Activated CD4-positive, CD25-positive, alpha-beta regulatory T cell (primary cell): ENCODE measurements around the gene SH3RF2.
"Not testable (repeated sequence)": the region's sequence is repeated elsewhere in the genome, so short reads cannot be mapped to it uniquely, and the experiment has no call there.

ENCODE experiments used
- DNase-seq, 4 experiments: peaks; one replicate each; lab custom pipeline; 2025; lab: John Stamatoyannopoulos, UW

Gene SH3RF2

DNA sequence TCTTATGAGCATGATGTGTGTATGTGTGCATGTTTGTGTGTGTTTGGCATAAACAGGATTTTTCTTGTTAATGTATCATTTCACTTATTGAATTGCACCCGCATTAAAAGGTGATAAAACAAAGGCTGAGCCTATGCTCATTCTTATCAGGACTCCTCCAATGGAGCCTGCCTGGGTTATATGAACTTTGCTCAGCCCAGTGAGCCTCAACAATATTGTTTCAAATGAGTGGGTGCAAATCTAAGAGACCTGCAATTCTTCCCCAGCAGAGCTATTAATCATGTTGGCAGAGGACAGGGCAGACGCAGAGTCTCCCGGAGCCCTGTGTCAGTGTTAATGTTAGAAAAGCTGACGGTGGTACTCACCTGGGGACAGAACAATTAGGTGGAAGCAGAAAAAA lies 71.6 kb downstream of the SH3RF2 start:
- no peak for DNase-seq

DNA sequence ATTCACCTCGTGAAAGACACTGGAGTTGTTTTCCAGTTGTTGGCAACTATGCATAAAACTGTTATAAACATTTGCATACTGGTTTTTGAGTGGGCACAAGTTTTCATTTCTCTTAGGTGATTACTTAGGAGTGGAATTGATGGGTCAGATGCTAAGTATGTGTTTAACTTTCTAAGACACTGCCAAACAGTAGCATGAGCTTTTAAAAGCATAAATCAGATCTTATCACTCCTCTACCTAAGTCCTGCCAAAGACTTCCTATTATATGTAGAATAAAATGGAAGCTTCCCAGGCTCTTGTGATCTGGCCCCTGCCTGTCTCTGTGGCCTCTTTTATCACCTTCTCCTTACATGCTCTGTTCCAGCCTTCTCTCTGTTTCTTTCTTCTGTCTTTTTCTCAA lies 72.6 kb downstream of the SH3RF2 start:
- no peak for DNase-seq

DNA sequence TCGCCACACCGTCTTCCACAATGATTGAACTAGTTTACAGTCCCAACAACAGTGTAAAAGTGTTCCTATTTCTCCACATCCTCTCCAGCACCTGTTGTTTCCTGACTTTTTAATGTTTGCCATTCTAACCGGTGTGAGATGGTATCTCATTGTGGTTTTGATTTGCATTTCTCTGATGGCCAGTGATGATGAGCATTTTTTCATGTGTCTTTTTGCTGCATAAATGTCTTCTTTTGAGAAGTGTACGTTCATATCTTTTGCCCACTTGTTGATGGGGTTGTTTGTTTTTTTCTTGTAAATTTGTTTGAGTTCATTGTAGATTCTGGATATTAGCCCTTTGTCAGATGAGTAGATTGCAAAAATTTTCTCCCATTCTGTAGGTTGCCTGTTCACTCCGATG lies 74.1 kb downstream of the SH3RF2 start:
- not testable (repeated sequence) for DNase-seq

DNA sequence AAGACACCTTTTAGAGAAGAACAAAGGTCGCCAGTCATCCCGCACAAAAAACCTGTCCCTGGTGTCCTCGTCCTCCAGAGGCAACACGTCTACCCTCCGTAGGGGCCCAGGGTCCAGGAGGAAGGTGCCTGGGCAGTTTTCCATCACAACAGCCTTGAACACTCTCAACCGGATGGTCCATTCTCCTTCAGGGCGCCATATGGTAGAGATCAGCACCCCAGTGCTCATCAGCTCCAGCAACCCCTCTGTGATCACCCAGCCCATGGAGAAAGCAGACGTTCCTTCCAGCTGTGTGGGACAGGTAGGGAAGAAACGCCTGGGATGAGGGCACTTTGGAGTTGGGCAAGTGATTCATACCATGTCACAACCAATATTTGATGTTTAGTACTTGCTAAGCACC lies 77.4 kb downstream of the SH3RF2 start:
- DNase-seq: no peak

DNA sequence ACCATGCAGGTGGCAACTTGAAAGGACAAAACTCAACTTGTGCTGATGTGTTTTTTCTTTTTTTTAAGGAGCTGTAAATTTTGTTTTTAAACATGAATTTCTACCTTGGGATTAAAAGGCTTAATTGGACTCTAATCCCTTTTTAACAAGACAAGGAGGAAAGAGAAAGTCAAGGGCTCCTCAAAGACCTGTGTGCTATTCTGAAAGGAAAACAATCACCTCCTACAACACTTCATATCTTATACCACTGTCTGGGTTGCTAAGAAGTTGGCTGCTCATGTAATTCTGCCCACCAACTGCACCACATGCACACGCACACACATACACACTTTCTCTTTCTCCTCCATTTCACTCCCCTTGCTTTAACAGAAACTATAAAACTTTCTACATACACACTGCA lies 78.6 kb downstream of the SH3RF2 start:
- no peak for DNase-seq

DNA sequence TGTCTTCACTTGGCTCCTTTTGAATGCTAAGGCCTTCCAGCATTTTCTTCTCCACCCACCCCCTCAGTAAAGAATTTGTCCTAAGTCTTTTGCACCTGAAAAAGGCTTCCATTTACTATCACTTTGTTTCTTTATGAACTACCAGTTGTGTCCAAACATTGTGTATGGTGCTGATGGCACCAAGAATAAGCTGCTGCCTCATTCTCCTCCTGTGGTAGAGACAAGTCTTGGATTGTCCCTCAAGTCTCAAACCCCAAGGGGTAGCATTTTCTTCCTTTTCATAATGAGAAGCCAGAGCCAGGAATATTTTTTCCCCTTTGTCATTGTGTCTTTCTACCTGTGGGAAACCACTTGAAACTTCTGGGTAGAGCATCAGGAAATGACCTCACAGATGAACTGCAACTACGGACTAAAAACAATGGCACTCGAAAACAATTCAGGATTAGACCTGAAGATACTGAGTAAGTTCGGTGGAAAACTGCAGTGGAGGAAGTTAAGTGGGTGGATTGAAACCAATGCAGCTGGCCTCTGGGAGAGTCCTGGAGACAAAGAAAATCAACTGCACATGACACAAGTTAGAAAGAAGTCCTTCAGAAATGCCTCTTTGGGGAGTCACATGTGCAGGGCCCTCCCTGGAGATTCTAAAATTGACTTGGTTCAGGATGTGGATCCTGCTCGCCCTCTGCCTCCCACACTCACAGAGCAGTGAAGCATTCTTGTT lies 80.5 kb downstream of the SH3RF2 start:
- no peak for DNase-seq

DNA sequence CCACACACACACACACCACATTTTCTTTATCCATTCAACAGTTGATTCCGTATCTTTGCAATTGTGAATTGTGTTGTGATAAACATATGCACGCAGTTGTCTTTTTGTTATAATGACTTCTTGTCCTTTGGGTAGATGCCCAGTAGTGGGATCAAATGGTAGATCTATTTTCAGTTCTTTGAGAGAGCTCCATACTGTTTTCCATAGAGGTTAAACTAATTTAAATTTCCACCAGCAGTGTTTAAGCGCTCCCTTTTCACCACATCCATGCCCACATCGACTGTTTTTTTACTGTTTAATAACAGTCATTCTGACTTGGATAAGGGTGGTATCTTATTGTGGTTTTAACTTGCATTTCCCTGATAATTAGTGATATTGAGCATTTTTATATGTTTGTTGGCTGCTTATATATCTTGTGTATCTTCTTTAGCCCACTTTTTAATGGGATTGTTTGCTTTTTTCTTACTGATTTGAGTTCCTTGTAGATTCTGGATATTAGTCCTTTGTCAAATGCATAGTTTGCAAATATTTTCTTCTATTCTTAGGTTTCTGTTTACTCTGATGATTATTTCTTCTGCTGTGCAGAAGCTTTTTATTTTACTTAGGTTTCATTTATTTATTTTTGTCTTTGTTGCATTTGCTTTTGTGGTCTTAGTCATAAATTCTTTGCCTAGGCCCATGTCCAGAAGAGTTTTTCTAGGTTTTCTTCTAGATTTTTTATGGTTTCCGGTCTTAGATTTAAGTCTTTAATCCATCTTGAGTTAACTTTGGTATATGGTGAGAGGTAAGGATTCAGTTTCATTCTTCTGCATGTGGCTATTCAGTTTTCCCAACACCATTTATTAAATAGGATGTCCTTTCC lies 82.4 kb downstream of the SH3RF2 start:
- DNase-seq: no peak

DNA sequence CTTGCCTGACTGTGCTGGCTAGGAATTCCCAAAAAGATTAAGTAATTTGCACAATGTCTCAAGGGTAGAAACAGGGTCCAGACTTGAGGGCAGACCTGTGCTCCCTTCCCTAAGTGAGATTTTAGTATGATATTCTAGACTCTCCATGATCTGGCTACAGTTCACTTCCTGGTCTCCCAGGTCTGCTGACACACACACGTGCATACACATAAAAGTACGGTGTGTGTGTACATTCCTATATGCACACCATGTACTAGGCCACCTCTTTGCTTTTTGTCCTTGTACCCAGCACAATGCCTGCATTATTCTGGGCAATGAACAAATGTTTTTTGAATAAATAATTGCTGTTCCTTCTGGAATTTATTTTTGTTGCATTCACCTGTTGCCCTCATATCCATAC lies 83.7 kb downstream of the SH3RF2 start:
- no peak for DNase-seq

DNA sequence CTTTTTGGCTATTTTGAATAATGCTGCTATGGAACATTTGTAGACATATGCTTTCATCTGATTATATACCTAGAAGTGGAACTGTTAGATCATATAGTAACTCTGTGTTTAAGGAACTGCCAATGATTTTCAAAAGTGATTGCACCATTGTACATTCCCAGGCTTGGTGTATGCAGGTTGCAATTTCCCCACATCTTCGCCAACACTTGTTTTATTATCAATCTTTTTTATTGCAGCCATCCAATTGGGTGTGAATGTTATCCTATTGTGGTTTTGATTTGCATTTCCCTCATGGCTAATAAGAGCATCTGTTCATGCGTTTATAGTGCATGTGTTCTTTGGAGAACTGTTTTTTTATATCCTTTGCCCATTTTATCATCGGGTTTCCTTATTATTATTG lies 87.7 kb downstream of the SH3RF2 start:
- no peak for DNase-seq

DNA sequence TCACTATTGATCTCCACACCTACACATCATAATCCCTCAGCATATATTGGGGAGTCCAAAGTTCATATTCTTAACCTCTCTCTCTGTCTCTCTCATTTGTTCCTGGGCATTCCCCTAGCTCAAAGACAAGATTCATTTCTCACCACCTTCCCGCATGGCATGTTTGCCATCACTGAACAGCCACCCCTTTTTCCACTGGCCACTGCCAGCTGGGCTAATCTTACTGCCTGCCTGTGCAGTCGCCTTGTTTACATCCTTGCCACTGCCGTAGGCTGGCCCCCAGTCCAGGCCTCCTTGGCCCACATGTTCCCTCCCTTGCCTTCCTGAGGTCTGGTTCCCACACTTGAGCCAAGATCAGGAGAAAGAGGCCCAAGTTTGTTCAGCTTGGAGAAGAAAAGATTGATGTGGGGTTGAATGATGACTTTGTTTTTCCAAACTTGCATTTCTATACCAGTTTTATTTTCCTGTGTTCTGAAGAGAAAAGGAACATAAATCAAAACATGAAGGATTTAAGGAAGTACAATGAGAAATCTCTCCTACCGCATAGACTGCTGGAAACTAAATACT lies 88.8 kb downstream of the SH3RF2 start:
- no peak for DNase-seq

DNA sequence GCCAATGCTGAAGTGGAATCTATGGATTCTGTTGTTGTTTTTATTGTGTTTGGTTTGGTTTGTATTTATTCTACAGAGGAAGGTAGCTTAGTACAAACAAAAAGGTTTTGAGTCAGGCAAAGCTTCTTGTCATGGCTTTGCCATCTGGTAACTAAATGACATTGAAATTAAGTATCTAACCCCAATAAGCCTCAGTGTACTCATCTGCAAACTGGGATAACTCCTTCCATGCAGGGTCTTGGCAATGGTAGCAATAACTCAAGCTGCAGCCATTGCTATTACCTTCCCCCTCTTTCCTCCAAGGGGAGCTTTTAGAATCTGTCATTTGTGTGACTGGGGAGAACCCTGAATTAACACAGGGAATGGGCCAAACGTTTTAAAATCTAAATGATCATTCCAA lies 89.3 kb downstream of the SH3RF2 start:
- DNase-seq: no peak

DNA sequence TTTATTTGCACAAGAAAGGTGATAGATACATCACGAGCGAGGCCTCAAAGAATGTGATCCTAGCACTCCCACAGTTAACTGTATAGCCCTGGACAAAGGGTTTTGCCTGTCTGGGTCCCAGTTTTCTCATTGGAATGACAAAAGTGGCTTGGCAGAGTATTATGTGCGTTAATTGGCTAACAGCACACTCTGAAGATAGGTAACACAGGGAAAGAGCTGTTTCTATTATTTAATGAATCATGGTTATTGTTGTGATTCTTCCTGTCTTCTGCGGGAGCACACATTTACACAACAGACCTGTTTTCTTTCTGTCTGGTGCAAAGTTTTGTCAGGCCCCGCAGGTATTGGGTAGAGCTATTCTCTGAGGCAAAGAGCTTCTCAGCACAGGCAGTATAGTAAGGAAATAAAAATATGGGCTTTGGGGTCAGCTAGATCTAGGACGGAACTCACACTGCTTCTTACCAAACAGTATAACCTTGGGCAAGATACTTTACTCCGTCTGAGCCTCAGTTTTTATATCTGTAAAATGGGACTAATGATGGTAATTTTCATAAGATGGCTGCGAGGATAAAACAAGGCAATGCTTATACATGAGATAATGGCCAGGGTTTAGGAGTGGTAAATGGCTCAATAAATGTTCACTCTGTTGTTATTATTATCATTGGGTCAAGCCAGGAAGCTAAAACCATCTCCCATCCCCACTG lies 90.1 kb downstream of the SH3RF2 start:
- no peak for DNase-seq

DNA sequence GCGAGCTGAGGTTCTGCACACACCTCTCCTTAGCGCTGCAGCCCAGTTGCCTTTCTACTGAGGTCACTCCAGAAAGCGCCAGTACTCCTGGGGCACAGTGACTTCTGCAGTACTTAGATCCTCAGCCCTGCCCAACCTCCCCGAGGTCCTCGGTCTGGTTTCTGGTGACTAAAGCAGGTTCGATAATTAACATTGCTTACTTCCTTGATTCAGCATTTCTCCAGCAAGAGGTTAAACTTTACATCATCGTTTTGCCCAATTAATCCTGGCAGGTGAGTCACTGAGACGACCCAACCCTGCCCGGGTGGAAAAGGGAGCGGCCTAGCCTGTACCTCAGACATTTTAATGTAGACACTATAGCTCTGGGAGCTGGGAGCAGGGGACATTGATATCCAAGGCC lies 91.4 kb downstream of the SH3RF2 start:
- DNase-seq: no peak

DNA sequence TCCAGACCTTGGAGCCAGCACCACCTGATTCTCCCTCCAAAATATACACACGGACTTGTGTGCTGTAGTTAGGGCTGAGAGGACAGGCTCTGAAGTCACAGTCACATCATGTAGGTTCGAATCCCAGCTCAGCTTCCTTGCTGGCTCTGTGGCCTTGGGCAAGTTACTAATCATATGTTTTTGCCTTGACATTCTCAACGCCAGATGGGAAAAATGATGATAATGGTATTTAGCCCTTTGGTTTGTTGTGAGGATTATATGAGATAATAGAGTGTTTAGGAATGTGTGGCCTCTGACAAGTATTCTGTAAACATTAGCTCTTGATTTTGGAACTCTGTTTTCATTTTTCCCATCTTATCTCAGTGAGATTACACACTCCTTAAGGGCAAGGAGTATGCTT lies 96.5 kb downstream of the SH3RF2 start:
- no peak for DNase-seq

DNA sequence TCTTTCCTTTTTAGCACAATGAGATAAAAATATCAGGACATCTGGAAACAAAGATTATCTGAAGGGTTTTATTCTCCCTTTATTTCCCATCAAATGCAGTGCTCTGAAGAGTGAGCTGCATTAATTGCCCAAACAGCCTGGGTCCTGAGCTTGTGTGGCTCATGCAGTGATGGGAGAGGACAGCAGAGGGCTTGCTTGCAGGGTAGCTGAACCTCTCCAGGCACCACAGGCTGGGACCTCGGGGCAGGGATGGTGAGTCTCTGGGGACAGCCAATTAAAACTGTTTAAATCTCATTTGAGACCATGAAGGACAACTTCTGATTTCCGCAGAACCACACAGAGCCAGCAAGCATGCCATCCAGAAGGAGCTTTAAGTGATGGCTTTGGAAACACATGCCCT lies 97.7 kb downstream of the SH3RF2 start:
- no peak for DNase-seq

DNA sequence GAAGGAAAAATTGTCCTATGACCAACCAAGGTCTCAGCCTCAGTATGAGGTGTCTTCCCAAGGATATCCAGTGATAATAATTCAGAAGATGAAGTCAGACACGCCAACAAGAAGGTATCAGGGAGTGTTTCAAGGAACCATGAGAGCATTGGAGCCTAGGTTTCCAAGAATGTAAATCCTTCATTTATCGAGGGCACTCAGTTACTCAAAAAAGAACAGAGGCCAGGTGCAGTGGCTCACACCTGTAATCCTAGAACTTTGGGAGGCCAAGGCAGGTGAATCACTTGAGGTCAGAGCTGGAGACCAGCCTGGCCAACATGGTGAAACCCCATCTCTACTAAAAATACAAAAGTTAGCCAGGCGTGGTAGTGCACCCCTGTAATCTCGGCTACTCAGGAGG lies 98.2 kb downstream of the SH3RF2 start:
- DNase-seq: no peak

DNA sequence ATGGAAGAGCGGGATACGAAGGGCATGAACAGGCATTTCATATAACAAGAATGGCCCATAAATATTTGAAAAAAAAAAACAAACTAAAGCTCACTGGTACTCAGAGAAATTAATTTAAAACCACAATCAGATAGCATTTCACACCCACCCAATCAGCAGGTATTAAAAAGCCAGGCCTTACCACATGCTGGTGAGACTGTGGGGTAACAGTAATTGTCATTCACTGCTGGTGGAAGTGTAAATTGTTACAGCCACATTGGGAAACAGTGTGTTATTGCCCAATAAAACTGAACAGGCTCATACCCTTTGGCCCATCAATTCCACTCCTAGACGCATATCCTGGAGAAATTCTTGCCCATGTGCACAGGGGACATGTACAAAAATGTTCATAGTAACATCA lies 103.0 kb downstream of the SH3RF2 start:
- no peak for DNase-seq

DNA sequence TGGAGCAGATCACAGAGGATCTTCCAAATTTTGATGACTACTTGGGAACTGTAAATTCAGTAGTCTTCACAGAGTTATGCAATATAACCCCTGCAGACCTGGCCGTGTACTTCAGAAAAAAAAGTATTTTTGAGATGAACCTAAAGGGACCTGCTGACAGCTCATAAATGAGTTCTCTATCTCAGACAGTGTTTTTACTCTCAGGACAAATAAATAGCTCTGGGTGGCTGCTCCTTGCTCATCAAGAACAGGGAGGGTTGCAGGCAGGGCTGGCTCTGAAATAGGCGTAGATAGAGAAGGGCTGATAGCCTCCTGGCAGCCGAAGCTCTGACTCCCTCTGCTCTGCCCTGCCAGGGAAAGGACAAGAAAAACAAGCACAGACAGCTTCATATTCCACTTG lies 104.1 kb downstream of the SH3RF2 start:
- DNase-seq: no peak

DNA sequence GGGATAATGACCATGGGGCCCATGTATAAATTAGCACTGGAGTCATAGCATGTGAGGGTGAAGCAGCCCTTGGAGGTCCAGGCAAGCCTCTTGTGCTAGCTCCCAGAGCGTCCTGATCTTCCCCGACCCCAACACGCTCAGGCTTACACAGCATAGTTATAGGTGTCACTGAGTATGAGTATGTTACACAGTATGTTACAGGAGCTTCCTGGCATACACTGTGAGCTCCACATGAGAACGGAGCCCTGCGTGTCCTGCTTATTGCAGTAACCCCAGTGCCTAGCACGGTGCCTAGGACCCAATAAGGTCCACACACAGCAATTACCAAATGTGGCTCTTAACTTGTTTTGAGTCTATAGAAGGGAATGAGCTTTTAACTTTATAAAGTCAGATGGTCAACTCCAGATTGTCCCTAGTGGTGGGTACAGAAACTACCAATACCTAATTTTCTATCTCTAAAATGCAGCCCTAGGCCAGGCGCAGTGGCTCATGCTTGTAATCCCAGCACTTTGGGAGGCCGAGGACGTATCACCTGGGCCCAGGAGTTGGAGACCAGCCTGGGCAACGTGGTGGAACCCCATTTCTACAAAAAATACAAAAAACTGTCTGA lies 104.9 kb downstream of the SH3RF2 start:
- no peak for DNase-seq

DNA sequence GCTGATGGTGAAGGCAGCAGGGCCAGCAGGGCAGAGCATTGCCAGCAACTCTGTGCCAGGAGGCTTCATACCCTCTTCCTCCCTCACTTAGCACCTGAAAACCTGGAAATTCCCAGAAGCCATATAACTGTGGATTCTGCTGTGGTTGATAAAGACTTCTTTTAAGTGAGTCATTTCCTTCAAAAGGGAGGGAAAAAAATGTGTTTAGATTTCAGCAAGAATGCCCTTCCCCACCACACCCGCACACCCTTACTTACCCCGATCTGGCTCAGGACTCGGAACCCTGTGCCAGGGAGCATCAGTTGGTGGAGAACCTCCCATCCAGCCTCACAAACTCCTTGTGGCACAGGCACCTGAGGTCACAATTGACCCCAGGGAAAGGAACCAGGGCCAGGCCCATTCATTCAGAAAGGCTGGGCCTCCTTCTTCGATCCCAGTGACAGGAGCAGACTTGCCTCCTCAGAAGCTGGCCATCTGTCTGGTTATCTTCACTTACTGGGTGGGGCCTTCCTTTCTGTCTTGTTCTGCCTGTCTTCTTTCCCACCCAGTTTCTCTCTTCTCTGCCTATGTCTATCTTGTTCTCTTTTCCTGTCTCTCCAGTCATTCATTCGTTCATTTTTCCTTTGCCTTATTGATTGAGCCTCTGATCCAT lies 106.4 kb downstream of the SH3RF2 start:
- DNase-seq: no peak

DNA sequence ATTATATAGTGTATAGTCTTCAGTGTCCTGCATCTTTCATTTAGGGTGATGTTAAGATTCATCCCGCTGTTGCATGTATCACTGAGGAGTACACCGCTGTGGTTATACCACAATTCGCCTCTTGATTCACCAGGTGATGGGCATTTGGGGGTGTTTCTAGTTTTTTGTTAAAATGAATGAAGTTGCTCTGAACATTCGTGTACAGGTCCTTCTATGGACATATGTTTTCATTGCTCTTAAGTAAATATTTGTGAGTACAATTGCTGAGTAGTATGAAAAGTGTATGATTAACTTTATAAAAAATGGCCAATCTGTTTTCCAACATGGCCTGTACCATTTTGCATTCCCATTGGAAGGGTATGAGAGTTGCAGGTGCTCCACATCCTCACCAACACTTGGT lies 107.3 kb downstream of the SH3RF2 start:
- DNase-seq: no peak

DNA sequence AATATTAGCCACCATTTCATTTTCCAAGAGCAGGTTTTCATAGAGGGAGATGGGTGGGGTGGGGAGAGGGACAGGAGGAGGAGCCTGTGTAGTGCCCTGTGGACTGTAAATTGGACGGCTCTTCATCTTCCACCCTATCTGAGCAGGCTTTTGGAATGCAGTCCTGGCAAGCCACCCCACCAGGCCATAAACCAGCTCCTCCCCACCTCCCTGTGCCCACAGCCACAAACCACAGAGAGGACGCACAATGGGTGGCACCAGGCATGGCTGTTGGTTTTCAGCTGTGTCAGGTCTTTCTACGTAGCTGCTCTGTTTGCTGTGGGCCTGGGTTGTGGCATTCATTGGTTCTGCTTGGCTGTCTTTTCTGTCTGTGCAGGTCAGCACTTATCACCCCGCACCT lies 111.0 kb downstream of the SH3RF2 start:
- DNase-seq: no peak
